DOHH2 (cell line): ENCODE results near the gene ANKS1B.

ENCODE experiments used
- H3F3A ChIP-seq: fragments of 200-600 bp; sonication (generic), shearing (Covaris generic); 2 replicates; pipeline ENCODE4 v1.6.0; 2016; ENCODE audit warnings: antibody characterized with exemption, mild to moderate bottlenecking; ENCODE audit not compliant: control insufficient read depth, insufficient read depth
- H3K27ac ChIP-seq: fragments of 200-600 bp; sonication (generic); 2 replicates; pipeline ENCODE4 v1.5.1; 2014; ENCODE audit warnings: low read depth, mild to moderate bottlenecking, low read length, moderate library complexity
- H3K27me3 ChIP-seq: fragments of 200-600 bp; sonication (generic); 2 replicates; pipeline ENCODE4 v1.6.1; 2014; ENCODE audit warnings: mild to moderate bottlenecking, low read length, mixed read lengths; ENCODE audit not compliant: control insufficient read depth
- H3K36me3 ChIP-seq: fragments of 200-600 bp; sonication (generic); 2 replicates; pipeline ENCODE4 v1.6.1; 2014; ENCODE audit warnings: mild to moderate bottlenecking, low read length, moderate library complexity, mixed read lengths; ENCODE audit not compliant: control insufficient read depth
- H3K4me1 ChIP-seq: fragments of 200-600 bp; sonication (generic); 2 replicates; pipeline ENCODE4 v1.6.1; 2014; ENCODE audit warnings: mild to moderate bottlenecking, low read length, mixed read lengths; ENCODE audit not compliant: control insufficient read depth
- H3K4me2 ChIP-seq: fragments of 200-600 bp; sonication (generic); 2 replicates; pipeline ENCODE4 v1.6.0; 2014; ENCODE audit warnings: mild to moderate bottlenecking, low read length, moderate library complexity
- H3K4me3 ChIP-seq: fragments of 200-600 bp; sonication (generic); 2 replicates; pipeline ENCODE4 v1.5.1; 2014; ENCODE audit warnings: mild to moderate bottlenecking, low read length, mixed read lengths
- H3K79me2 ChIP-seq: fragments of 200-600 bp; sonication (generic); 2 replicates; pipeline ENCODE4 v1.6.1; 2014; ENCODE audit warnings: mild to moderate bottlenecking, low read length, mixed read lengths; ENCODE audit not compliant: control insufficient read depth
- H3K9me2 ChIP-seq: fragments of 200-600 bp; sonication (generic); replicated peaks from 2 replicates; pipeline ENCODE4 v1.6.1; 2014; ENCODE audit warnings: mild to moderate bottlenecking, low read length, mixed read lengths; ENCODE audit not compliant: control insufficient read depth
- H3K9me3 ChIP-seq: fragments of 200-600 bp; sonication (generic); 2 replicates; pipeline ENCODE4 v1.6.1; 2014; ENCODE audit warnings: antibody characterized with exemption, low read length, mixed read lengths; ENCODE audit not compliant: control insufficient read depth, insufficient read depth
- H4K20me1 ChIP-seq: fragments of 200-600 bp; sonication (generic); 2 replicates; pipeline ENCODE4 v1.6.0; 2014; ENCODE audit warnings: low read depth, mild to moderate bottlenecking, antibody characterized with exemption, low read length, moderate library complexity; ENCODE audit not compliant: control insufficient read depth, insufficient read depth
- EZH2phosphoT487 ChIP-seq: fragments of 200-600 bp; sonication (generic); IDR thresholded peaks from 2 replicates; pipeline ENCODE4 v1.6.1; 2017; ENCODE audit warnings: borderline replicate concordance, mild to moderate bottlenecking, antibody characterized with exemption, low read length, moderate library complexity, mixed read lengths
- TF ChIP-seq, protein P1 (sequence below): fragments of 200-600 bp; sonication (generic); IDR thresholded peaks from one replicate; pipeline ENCODE4 v1.5.1; 2014; ENCODE audit warnings: antibody characterized with exemption, mild to moderate bottlenecking, low read depth, low read length; ENCODE audit not compliant: poor library complexity, severe bottlenecking

Gene ANKS1B

DNA sequence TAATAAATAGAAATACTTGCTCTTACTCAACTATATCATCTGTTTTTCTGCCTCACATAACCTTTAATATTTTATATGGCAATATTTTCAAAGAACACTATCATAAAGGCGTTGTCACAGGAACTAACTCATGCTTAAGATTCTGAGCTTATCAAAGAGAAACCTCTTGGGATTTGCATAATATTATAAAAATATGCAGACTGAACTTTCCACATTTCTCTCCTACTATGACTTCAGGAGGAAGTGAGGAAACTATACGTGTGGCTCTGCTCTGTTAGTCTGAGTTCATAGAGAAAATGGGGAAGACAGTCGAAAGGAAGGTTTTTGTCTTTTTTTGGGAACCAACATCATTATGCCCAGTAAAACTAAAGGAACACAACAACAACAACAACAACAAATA is 212.5 kb downstream of the ANKS1B start:
- Histone ChIP-seq H3K4me1 (peaks cover 18% of the 10 kb centered on the region), H3K4me3 (peak overlapping the region; percentile 43), H3K4me2 (peak overlapping the region; percentile 49), H3K79me2 (no peaks in the 10 kb centered on the region), H3K27ac (peak overlapping the region; percentile 45), H3K36me3 (peaks cover 6% of the 10 kb centered on the region; the same call in 1 of the 2 replicates), H3K9me3 (peaks cover 7% of the 10 kb centered on the region; the same call in 1 of the 2 replicates), H3F3A (no peaks in the 10 kb centered on the region), H3K9me2 (no peaks in the 10 kb centered on the region), H4K20me1 (no peaks in the 10 kb centered on the region), H3K27me3 (no peaks in the 10 kb centered on the region)
- TF ChIP-seq EZH2phosphoT487 = no peak
- TF ChIP-seq, protein P1, sequence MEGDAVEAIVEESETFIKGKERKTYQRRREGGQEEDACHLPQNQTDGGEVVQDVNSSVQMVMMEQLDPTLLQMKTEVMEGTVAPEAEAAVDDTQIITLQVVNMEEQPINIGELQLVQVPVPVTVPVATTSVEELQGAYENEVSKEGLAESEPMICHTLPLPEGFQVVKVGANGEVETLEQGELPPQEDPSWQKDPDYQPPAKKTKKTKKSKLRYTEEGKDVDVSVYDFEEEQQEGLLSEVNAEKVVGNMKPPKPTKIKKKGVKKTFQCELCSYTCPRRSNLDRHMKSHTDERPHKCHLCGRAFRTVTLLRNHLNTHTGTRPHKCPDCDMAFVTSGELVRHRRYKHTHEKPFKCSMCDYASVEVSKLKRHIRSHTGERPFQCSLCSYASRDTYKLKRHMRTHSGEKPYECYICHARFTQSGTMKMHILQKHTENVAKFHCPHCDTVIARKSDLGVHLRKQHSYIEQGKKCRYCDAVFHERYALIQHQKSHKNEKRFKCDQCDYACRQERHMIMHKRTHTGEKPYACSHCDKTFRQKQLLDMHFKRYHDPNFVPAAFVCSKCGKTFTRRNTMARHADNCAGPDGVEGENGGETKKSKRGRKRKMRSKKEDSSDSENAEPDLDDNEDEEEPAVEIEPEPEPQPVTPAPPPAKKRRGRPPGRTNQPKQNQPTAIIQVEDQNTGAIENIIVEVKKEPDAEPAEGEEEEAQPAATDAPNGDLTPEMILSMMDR = no peak

DNA sequence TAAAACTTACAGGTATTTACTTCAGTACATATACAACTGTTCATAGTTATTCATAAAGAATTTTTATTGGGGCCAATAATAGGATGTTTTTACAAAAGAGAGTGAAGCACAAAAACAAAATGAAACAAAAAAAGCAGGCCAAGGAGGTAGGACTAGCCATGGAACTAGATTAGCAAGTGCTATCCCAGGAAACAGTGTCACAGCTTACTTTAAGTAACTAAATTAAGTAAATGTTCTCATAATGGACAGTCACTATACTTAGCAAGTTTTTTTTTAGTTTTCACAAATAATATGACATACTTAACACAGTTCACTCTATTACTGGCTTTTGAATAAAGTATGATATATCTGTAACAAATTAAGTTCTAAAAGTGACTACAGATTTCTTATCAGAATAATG is 213.1 kb downstream of the ANKS1B start:
- no peak for TF ChIP-seq EZH2phosphoT487
- TF ChIP-seq, protein P1 = no peak
- Histone ChIP-seq H3K4me2 (peak overlapping the region; percentile 49), H3K4me1 (peaks cover 22% of the 10 kb centered on the region), H3K9me3 (peaks cover 7% of the 10 kb centered on the region; the same call in 1 of the 2 replicates), H3K9me2 (no peaks in the 10 kb centered on the region), H3K79me2 (no peaks in the 10 kb centered on the region), H4K20me1 (no peaks in the 10 kb centered on the region), H3K27me3 (no peaks in the 10 kb centered on the region), H3F3A (no peaks in the 10 kb centered on the region), H3K36me3 (peaks cover 6% of the 10 kb centered on the region; the same call in 1 of the 2 replicates), H3K4me3 (peak overlapping the region; percentile 43; the same call in 1 of the 2 replicates), H3K27ac (peak overlapping the region; percentile 45)

DNA sequence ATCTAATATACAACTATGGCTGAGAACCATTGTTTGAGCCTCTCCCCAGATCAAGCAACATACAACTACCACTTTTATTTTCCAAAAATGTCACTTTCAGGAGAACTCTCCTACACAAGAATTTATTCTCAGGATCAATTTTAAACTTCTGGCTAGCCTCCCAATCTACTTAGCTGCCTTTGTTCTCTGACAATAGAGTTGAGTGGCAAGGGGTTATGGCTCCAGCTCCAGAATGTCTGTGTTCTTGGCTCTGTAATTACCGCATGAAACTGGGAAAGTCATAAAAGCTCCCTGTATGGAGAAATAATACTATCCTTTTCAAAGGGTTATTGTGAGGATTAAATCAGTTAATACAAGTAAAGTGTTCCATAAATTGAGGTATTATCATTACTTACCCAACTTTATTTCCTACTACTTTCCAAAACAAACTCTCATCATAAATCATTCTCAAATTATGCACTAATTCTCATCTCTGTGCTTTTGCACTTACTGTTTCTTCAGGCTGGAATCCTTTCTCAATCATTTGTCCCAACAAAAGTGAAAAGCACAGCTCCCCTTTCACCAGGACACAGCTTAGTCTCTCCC is 215.2 kb downstream of the ANKS1B start:
- H3F3A ChIP-seq = no peaks in the 10 kb centered on the region
- H3K4me1 ChIP-seq = peaks cover 22% of the 10 kb centered on the region
- no peak for TF ChIP-seq EZH2phosphoT487
- TF ChIP-seq, protein P1 = no peak
- no peak overlapping the region for H3K27ac ChIP-seq
- H3K9me2 ChIP-seq = no peaks in the 10 kb centered on the region
- no peaks in the 10 kb centered on the region for H3K27me3 ChIP-seq
- no peaks in the 10 kb centered on the region for H3K79me2 ChIP-seq
- H3K36me3 ChIP-seq = peaks cover 6% of the 10 kb centered on the region; the same call in 1 of the 2 replicates
- peaks cover 7% of the 10 kb centered on the region; the same call in 1 of the 2 replicates for H3K9me3 ChIP-seq
- H3K4me2 ChIP-seq = no peak overlapping the region
- H3K4me3 ChIP-seq = no peak overlapping the region
- H4K20me1 ChIP-seq = no peaks in the 10 kb centered on the region
